Measurements from ENCODE around the gene ELMO1.

ELMO1 gene

GRCh38 chr7:37365405-37365804, 83.3 kb downstream of the ELMO1 start:
- no peak for DNase-seq

- DNase-seq, result no peak
These were observed 83.8 kb downstream of the ELMO1 start for GRCh38 chr7:37364856-37365255.

GRCh38 chr7:37363536-37364491, 84.8 kb downstream of the ELMO1 start:
- no peak for DNase-seq

- DNase-seq, result no peak
These were observed 85.9 kb downstream of the ELMO1 start for GRCh38 chr7:37362802-37363201.

- DNase-seq, result no peak
These were observed 88.2 kb downstream of the ELMO1 start for GRCh38 chr7:37360484-37360883.

- DNase-seq, result no peak
These were observed 88.8 kb downstream of the ELMO1 start for GRCh38 chr7:37359662-37360444.

- DNase-seq, result no peak
These were observed 89.5 kb downstream of the ELMO1 start for GRCh38 chr7:37359180-37359579.

- no peak for DNase-seq
These were observed 91.0 kb downstream of the ELMO1 start for GRCh38 chr7:37357637-37357996.

- no peak for DNase-seq
These were observed 91.6 kb downstream of the ELMO1 start for GRCh38 chr7:37356911-37357636.

- peak; percentile 62 for DNase-seq
These were observed 94.0 kb downstream of the ELMO1 start for GRCh38 chr7:37354656-37355131.

GRCh38 chr7:37353949-37354655, 94.6 kb downstream of the ELMO1 start:
- no peak for DNase-seq

GRCh38 chr7:37352974-37353948, 95.4 kb downstream of the ELMO1 start:
- peak; percentile 62 for DNase-seq

GRCh38 chr7:37352251-37352880, 96.3 kb downstream of the ELMO1 start:
- DNase-seq, result no peak

- no peak for DNase-seq
These were observed 96.9 kb downstream of the ELMO1 start for GRCh38 chr7:37351716-37352115.

- DNase-seq, result no peak
These were observed 98.6 kb downstream of the ELMO1 start for GRCh38 chr7:37349979-37350590.

GRCh38 chr7:37348982-37349381, 99.7 kb downstream of the ELMO1 start:
- DNase-seq, result no peak

- DNase-seq, result no peak
These were observed 101.9 kb downstream of the ELMO1 start for GRCh38 chr7:37346761-37347160.

- no peak for DNase-seq
These were observed 103.6 kb downstream of the ELMO1 start for GRCh38 chr7:37344886-37345579.

GRCh38 chr7:37342688-37343471, 105.8 kb downstream of the ELMO1 start:
- peak; percentile 62 for DNase-seq
